Measurements from ENCODE around the gene WWOX. TPM values are rescaled to one million over a fixed set of nuclear protein-coding genes. Genes with fewer than 3 reads are reported as not detected.

The WWOX gene
- total and polyA plus RNA-seq, 2 of the 4 experiments (the other 2 are of a cell fraction), result 2.7 to 5.4 TPM

- CTCF ChIA-PET, result no interaction called here
- TF ChIP-seq BHLHE40 (IDR thresholded peaks at IDR 0.05; ENCODE audit: low read depth, low read length) (no peak), USF2 (IDR thresholded peaks at IDR 0.05; ENCODE audit: low read depth, low read length) (no peak)
Observed at GRCh38 chr16:78485917-78486257, 386.4 kb downstream of the WWOX start.

More at GRCh38 chr16:78485917-78486257, 386.4 kb downstream of the WWOX start:
- no peak overlapping the region for H3K4ac ChIP-seq (ENCODE audit: low read depth, low read length)
- H3K36me3 ChIP-seq (ENCODE audit: control insufficient read depth, insufficient read depth, low read length), result no peaks in the 10 kb centered on the region
- no peak overlapping the region for H2AFZ ChIP-seq (replicated peaks; ENCODE audit: low read length, poor library complexity)
- H3K56ac ChIP-seq (ENCODE audit: extremely low read depth, insufficient read depth, low read length), result no peak overlapping the region
- H2BK5ac ChIP-seq (ENCODE audit: low read depth, low read length, poor library complexity, severe bottlenecking), result no peak overlapping the region
- no peak overlapping the region for H3K4me3 ChIP-seq (ENCODE audit: insufficient read depth, low read depth, low read length)
- 75% methylated on average over 2 of the region's 4 CpGs; no CpG with 5 or more reads in 1 of the 2 experiments for WGBS, 2 experiments (ENCODE audit: extremely low coverage in 2 of 2, insufficient read length in 1 of 2)
- no peak overlapping the region for H2BK20ac ChIP-seq (ENCODE audit: low read depth, low read length)
- peaks cover 24% of the 10 kb centered on the region for H3K9me3 ChIP-seq (ENCODE audit: control insufficient read depth, insufficient read depth, low read length)
- no peak overlapping the region for H4K8ac ChIP-seq (ENCODE audit: low read depth in 2 of 2, low read length in 2 of 2)
- H4K91ac ChIP-seq (ENCODE audit: insufficient read depth, low read depth, low read length), result no peak overlapping the region
- no peak overlapping the region for H3K14ac ChIP-seq (replicated peaks; ENCODE audit: low read depth, low read length)
- H4K5ac ChIP-seq (ENCODE audit: low read depth, low read length), result no peak overlapping the region
- H3K27me3 ChIP-seq (ENCODE audit: control insufficient read depth, insufficient read depth, low read length), result no peaks in the 10 kb centered on the region
- no peak overlapping the region for H3K27ac ChIP-seq (ENCODE audit: insufficient read depth, low read length)
- no peaks in the 10 kb centered on the region for H4K20me1 ChIP-seq (ENCODE audit: insufficient read depth, low read length)
- dilution Hi-C loops (cut with HindIII; ENCODE audit: low sequenced_read_pairs, unreplicated experiment) (no loop called here), in situ Hi-C loops (cut with MboI; ENCODE audit: low sequenced_read_pairs) (no loop called here), intact Hi-C loops (cut with micrococcal nuclease) (no loop called here)
- no peak overlapping the region for H3K23ac ChIP-seq (ENCODE audit: low read depth, low read length)
- H2AK9ac ChIP-seq (replicated peaks; ENCODE audit: low read depth, low read length, poor library complexity), result no peak overlapping the region
- no peak overlapping the region for H2BK15ac ChIP-seq (ENCODE audit: low read depth, low read length)
- DNase-seq, result no peak
- BruUV-seq (replicated peaks), result no TSS peak
- POLR2A ChIA-PET (ENCODE audit: unreplicated experiment), result no interaction called here
- no peaks in the 10 kb centered on the region for H3K9me1 ChIP-seq (ENCODE audit: insufficient read depth, low read length)
- no peak overlapping the region for H3K18ac ChIP-seq (ENCODE audit: low read depth, low read length)
- H2BK120ac ChIP-seq (ENCODE audit: low read depth, low read length), result no peak overlapping the region
- no peak for ATAC-seq (ENCODE audit: low read depth)
- H3K79me1 ChIP-seq (ENCODE audit: low read depth in 1 of 2, low read length in 2 of 2), result no peaks in the 10 kb centered on the region
- no peak overlapping the region for H3K4me2 ChIP-seq (ENCODE audit: low read depth, low read length)
- no peak overlapping the region for H2AK5ac ChIP-seq (ENCODE audit: low read depth, low read length)
- H3K9ac ChIP-seq (ENCODE audit: low read depth, low read length), result no peak overlapping the region
- H3K4me1 ChIP-seq (ENCODE audit: control insufficient read depth, insufficient read depth, low read length), result no peaks in the 10 kb centered on the region
